GM23338 (cell line): Measurements from ENCODE around the gene EDEM1. TPM values are rescaled to one million over a fixed set of nuclear protein-coding genes. Genes with fewer than 3 reads are reported as not detected.
A peak's percentile ranks its signal among the peaks of the same experiment; 100 is the strongest.

ENCODE experiments used
- ATAC-seq: fragments of 200-7000 bp; cut with Tn5 transposase; 3 replicates; pipeline ENCODE4 v1.9.1; 2020
- DNase-seq: peaks from one replicate; pipeline ENCODE4 v3.0.0-alpha.2; 2015; ENCODE audit warnings: low spot score
- H2AFZ ChIP-seq: fragments of 200-600 bp; sonication (generic); 2 replicates; pipeline ENCODE4 v1.8.0; 2016; ENCODE audit warnings: antibody characterized with exemption, mild to moderate bottlenecking, moderate library complexity
- H3F3A ChIP-seq: fragments of 200-600 bp; sonication (generic); replicated peaks from 2 replicates; pipeline ENCODE4 v1.8.0; 2017; ENCODE audit warnings: antibody characterized with exemption, mixed run types, low read depth
- H3K27ac ChIP-seq: fragments of 200-600 bp; sonication (generic); 2 replicates; pipeline ENCODE4 v1.6.1; 2016; ENCODE audit warnings: low read depth
- H3K27me3 ChIP-seq: fragments of 200-600 bp; sonication (generic); 2 replicates; pipeline ENCODE4 v1.8.0; 2016; ENCODE audit warnings: mild to moderate bottlenecking, mixed run types, moderate library complexity; ENCODE audit not compliant: insufficient read depth
- H3K36me3 ChIP-seq: fragments of 200-600 bp; sonication (generic); 2 replicates; pipeline ENCODE4 v1.8.0; 2016; ENCODE audit warnings: mild to moderate bottlenecking; ENCODE audit not compliant: insufficient read depth
- H3K4me1 ChIP-seq: fragments of 200-600 bp; sonication (generic); 2 replicates; pipeline ENCODE4 v1.8.0; 2016; ENCODE audit warnings: mild to moderate bottlenecking, moderate library complexity; ENCODE audit not compliant: insufficient read depth
- H3K4me2 ChIP-seq: fragments of 200-600 bp; sonication (generic); 2 replicates; pipeline ENCODE4 v1.7.1; 2017; ENCODE audit warnings: mixed run types
- H3K4me3 ChIP-seq: fragments of 200-600 bp; sonication (generic); 2 replicates; pipeline ENCODE4 v1.6.1; 2016; ENCODE audit warnings: mixed run types
- H3K79me2 ChIP-seq: fragments of 200-600 bp; sonication (generic); replicated peaks from 2 replicates; pipeline ENCODE4 v1.8.0; 2017; ENCODE audit warnings: mild to moderate bottlenecking; ENCODE audit not compliant: insufficient read depth
- H3K9me2 ChIP-seq: fragments of 200-600 bp; sonication (generic); 2 replicates; pipeline ENCODE4 v1.8.0; 2017; ENCODE audit not compliant: insufficient read depth
- H4K20me1 ChIP-seq: fragments of 200-600 bp; sonication (generic); replicated peaks from 2 replicates; pipeline ENCODE4 v1.8.0; 2017; ENCODE audit warnings: mild to moderate bottlenecking; ENCODE audit not compliant: insufficient read depth
- H3K27ac Mint-ChIP-seq: 2 replicates; pipeline ENCODE4 v1.8.0; 2020; ENCODE audit warnings: inconsistent platforms, mild to moderate bottlenecking, moderate library complexity, mixed read lengths
- H3K27me3 Mint-ChIP-seq: 3 replicates; pipeline ENCODE4 v1.8.0; 2022; ENCODE audit warnings: low read depth, mild to moderate bottlenecking, moderate library complexity, mixed read lengths, inconsistent platforms; ENCODE audit not compliant: insufficient read depth, poor library complexity
- H3K36me3 Mint-ChIP-seq: 3 replicates; pipeline ENCODE4 v1.8.0; 2021; ENCODE audit warnings: low read depth, mild to moderate bottlenecking, inconsistent platforms, moderate library complexity, mixed read lengths
- H3K4me1 Mint-ChIP-seq: 3 replicates; pipeline ENCODE4 v1.8.0; 2020; ENCODE audit warnings: mild to moderate bottlenecking, inconsistent platforms, mixed read lengths
- H3K4me3 Mint-ChIP-seq: 3 replicates; pipeline ENCODE4 v1.8.0; 2021; ENCODE audit warnings: moderate library complexity, mild to moderate bottlenecking, inconsistent platforms, mixed read lengths
- H3K9me3 Mint-ChIP-seq: 3 replicates; pipeline ENCODE4 v1.8.0; 2020; ENCODE audit warnings: moderate library complexity, mild to moderate bottlenecking, inconsistent platforms, mixed read lengths
- CREB1 ChIP-seq: fragments of 250-450 bp; sonication (Bioruptor Pico); IDR thresholded peaks from 2 replicates; pipeline ENCODE4 v1.5.0; 2020; ENCODE audit warnings: low read depth, mild to moderate bottlenecking, moderate library complexity
- EZH2 ChIP-seq: fragments of 200-600 bp; sonication (generic); IDR thresholded peaks from one replicate; pipeline ENCODE4 v1.8.0; 2017; ENCODE audit warnings: antibody characterized with exemption, mild to moderate bottlenecking, low read depth; ENCODE audit not compliant: unreplicated experiment
- EZH2phosphoT487 ChIP-seq: fragments of 200-600 bp; sonication (generic); IDR thresholded peaks from one replicate; pipeline ENCODE4 v1.8.1; 2018; ENCODE audit warnings: antibody characterized with exemption; ENCODE audit not compliant: unreplicated experiment
- NANOG ChIP-seq: IDR thresholded peaks from 2 replicates; pipeline ENCODE4 v1.6.1; 2016; ENCODE audit warnings: antibody characterized with exemption, borderline replicate concordance
- POLR2AphosphoS5 ChIP-seq: IDR thresholded peaks from 2 replicates; pipeline ENCODE4 v1.6.1; 2016; ENCODE audit warnings: antibody characterized with exemption, low read depth
- REST ChIP-seq: IDR thresholded peaks from one replicate; pipeline ENCODE4 v1.6.1; 2018; ENCODE audit warnings: antibody characterized with exemption; ENCODE audit not compliant: unreplicated experiment
- ZNF114 ChIP-seq: fragments of 250-450 bp; sonication (Bioruptor Pico); IDR thresholded peaks from 2 replicates; pipeline ENCODE4 v1.5.0; 2020; ENCODE audit warnings: mild to moderate bottlenecking, moderate library complexity
- polyA plus RNA-seq: library from polyadenylated mRNA; unstranded; fragments of >200 nt; fragmentation: Nextera tagmentation; extraction: Ambion mirVana; gene quantifications from 2 replicates; pipeline ENCODE4 v1.2.1, GENCODE V29; 2016
- total RNA-seq: library from RNA; depleted of rRNA; stranded (reverse); fragments of >200 nt; shearing (Covaris generic); gene quantifications from 2 replicates; pipeline ENCODE4 v1.2.3, GENCODE V29; 2014
- TF ChIP-seq, protein P1 (sequence below): fragments of 250-450 bp; sonication (Bioruptor Pico); IDR thresholded peaks from 2 replicates; pipeline ENCODE4 v1.5.0; 2020; ENCODE audit warnings: mild to moderate bottlenecking, moderate library complexity
- TF ChIP-seq, protein P2 (sequence below), 2 experiments: fragments of 200-600 bp in 1 of 2; sonication (generic) in 1 of 2; conservative IDR thresholded peaks; 2 replicates each; pipeline versions ENCODE4 v1.5.1 to v1.6.1; 2016 to 2017; ENCODE audit warnings: antibody characterized with exemption in 2 of 2, low read depth in 2 of 2, mild to moderate bottlenecking in 2 of 2, moderate library complexity in 1 of 2

EDEM1 gene
- total and polyA plus RNA-seq, 2 experiments from 2014 or later: 2.2 to 36.7 TPM

DNA sequence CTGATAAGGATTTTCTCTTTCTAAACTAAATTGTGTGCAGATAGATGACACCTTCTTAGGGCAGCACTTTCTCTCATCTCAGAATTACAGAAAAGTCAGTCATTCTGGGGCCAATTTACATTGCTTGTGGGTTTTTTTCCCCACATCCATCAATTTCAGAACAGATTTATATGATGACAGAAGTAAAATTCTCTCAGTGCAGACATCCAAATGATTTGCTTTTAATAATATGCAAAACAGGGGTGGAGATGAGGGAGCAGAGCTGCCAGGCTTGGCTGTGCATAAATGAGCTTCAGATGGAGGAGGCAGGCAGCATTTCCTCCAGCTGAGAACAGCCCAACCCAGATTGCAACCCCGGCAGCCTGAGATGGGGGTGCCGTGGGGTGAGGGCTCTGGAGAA is 44.0 kb downstream of the EDEM1 start (continued):
- TF ChIP-seq, protein P1, sequence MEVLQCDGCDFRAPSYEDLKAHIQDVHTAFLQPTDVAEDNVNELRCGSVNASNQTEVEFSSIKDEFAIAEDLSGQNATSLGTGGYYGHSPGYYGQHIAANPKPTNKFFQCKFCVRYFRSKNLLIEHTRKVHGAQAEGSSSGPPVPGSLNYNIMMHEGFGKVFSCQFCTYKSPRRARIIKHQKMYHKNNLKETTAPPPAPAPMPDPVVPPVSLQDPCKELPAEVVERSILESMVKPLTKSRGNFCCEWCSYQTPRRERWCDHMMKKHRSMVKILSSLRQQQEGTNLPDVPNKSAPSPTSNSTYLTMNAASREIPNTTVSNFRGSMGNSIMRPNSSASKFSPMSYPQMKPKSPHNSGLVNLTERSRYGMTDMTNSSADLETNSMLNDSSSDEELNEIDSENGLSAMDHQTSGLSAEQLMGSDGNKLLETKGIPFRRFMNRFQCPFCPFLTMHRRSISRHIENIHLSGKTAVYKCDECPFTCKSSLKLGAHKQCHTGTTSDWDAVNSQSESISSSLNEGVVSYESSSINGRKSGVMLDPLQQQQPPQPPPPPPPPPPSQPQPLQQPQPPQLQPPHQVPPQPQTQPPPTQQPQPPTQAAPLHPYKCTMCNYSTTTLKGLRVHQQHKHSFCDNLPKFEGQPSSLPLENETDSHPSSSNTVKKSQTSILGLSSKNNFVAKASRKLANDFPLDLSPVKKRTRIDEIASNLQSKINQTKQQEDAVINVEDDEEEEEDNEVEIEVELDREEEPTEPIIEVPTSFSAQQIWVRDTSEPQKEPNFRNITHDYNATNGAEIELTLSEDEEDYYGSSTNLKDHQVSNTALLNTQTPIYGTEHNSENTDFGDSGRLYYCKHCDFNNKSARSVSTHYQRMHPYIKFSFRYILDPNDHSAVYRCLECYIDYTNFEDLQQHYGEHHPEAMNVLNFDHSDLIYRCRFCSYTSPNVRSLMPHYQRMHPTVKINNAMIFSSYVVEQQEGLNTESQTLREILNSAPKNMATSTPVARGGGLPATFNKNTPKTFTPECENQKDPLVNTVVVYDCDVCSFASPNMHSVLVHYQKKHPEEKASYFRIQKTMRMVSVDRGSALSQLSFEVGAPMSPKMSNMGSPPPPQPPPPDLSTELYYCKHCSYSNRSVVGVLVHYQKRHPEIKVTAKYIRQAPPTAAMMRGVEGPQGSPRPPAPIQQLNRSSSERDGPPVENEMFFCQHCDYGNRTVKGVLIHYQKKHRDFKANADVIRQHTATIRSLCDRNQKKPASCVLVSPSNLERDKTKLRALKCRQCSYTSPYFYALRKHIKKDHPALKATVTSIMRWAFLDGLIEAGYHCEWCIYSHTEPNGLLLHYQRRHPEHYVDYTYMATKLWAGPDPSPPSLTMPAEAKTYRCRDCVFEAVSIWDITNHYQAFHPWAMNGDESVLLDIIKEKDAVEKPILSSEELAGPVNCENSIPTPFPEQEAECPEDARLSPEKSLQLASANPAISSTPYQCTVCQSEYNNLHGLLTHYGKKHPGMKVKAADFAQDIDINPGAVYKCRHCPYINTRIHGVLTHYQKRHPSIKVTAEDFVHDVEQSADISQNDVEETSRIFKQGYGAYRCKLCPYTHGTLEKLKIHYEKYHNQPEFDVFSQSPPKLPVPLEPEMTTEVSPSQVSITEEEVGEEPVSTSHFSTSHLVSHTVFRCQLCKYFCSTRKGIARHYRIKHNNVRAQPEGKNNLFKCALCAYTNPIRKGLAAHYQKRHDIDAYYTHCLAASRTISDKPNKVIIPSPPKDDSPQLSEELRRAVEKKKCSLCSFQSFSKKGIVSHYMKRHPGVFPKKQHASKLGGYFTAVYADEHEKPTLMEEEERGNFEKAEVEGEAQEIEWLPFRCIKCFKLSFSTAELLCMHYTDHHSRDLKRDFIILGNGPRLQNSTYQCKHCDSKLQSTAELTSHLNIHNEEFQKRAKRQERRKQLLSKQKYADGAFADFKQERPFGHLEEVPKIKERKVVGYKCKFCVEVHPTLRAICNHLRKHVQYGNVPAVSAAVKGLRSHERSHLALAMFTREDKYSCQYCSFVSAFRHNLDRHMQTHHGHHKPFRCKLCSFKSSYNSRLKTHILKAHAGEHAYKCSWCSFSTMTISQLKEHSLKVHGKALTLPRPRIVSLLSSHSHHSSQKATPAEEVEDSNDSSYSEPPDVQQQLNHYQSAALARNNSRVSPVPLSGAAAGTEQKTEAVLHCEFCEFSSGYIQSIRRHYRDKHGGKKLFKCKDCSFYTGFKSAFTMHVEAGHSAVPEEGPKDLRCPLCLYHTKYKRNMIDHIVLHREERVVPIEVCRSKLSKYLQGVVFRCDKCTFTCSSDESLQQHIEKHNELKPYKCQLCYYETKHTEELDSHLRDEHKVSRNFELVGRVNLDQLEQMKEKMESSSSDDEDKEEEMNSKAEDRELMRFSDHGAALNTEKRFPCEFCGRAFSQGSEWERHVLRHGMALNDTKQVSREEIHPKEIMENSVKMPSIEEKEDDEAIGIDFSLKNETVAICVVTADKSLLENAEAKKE (CRISPR knock-in tag): no peak
- no peak for TF ChIP-seq EZH2
- TF ChIP-seq POLR2AphosphoS5: no peak
- TF ChIP-seq EZH2phosphoT487: no peak
- TF ChIP-seq, protein P2, sequence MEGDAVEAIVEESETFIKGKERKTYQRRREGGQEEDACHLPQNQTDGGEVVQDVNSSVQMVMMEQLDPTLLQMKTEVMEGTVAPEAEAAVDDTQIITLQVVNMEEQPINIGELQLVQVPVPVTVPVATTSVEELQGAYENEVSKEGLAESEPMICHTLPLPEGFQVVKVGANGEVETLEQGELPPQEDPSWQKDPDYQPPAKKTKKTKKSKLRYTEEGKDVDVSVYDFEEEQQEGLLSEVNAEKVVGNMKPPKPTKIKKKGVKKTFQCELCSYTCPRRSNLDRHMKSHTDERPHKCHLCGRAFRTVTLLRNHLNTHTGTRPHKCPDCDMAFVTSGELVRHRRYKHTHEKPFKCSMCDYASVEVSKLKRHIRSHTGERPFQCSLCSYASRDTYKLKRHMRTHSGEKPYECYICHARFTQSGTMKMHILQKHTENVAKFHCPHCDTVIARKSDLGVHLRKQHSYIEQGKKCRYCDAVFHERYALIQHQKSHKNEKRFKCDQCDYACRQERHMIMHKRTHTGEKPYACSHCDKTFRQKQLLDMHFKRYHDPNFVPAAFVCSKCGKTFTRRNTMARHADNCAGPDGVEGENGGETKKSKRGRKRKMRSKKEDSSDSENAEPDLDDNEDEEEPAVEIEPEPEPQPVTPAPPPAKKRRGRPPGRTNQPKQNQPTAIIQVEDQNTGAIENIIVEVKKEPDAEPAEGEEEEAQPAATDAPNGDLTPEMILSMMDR (conservative IDR thresholded peaks at IDR 0.05; ENCODE audit: low read depth in 2 of 2): no peak
- TF ChIP-seq CREB1: no peak

GRCh38 chr3:5232570-5232969 is 45.1 kb downstream of the EDEM1 start:
- Histone ChIP-seq H3K9me2 (no peaks in the 10 kb centered on the region), H3K27ac (no peak overlapping the region), H2AFZ (0 out of 2 replicates have a peak overlapping the region, but pooled peaks have one; percentile 9), H4K20me1 (no peaks in the 10 kb centered on the region; the same call in 1 of the 2 replicates), H3K4me1 (no peaks in the 10 kb centered on the region), H3K27me3 (no peaks in the 10 kb centered on the region), H3K79me2 (no peaks in the 10 kb centered on the region), H3K36me3 (no peaks in the 10 kb centered on the region), H3F3A (no peaks in the 10 kb centered on the region), H3K4me3 (no peak overlapping the region), H3K4me2 (no peak overlapping the region)
- H3K27me3 Mint-ChIP-seq: peaks cover 6% of the 10 kb centered on the region
- no peaks in the 10 kb centered on the region for H3K36me3 Mint-ChIP-seq
- DNase-seq (peak; percentile 68), ATAC-seq (peak; percentile 71)
- H3K4me1 Mint-ChIP-seq: peaks cover 11% of the 10 kb centered on the region
- no peak overlapping the region for H3K4me3 Mint-ChIP-seq
- H3K27ac Mint-ChIP-seq: no peak overlapping the region
- H3K9me3 Mint-ChIP-seq: peaks cover 3% of the 10 kb centered on the region; the same call in 2 of the 3 replicates
- TF ChIP-seq ZNF114 (CRISPR knock-in tag) (no peak), REST (no peak), CREB1 (no peak), NANOG (no peak)
- TF ChIP-seq, protein P2 (conservative IDR thresholded peaks at IDR 0.05; ENCODE audit: low read depth in 2 of 2): peak; percentile 52 to 67
